ENCODE data around the gene FAM180A.

Gene FAM180A

DNA sequence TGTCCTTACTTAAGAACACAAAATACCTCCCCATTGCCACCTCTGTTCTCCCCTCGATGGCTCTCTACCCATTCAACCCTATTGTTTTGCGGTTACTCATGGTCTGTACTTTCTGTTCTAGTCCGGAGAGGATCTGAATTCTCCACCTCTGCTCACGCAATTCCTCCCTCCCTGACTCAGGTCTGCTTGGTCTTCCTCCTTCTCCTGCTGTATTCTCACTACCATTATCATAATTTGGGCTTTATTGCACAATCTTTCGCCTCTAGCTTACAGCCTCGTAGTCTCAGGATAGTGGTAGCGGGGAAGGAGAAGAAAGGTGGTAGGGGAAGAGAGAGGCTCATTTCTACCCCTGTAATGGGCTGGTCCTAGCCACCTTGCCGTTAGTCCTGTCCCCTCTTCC lies 35.4 kb upstream of the FAM180A start:
- no peak overlapping the region for H3K27ac ChIP-seq (ENCODE audit: low read depth, low read length)
- H3K4ac ChIP-seq (ENCODE audit: low read depth, low read length) = no peak overlapping the region
- H4K91ac ChIP-seq (ENCODE audit: low read depth, low read length) = no peak overlapping the region
- no peaks in the 10 kb centered on the region for H3K79me2 ChIP-seq (ENCODE audit: control insufficient read depth, insufficient read depth, low read length, poor library complexity)
- WGBS (ENCODE audit: extremely low coverage, insufficient coverage, insufficient read length) = no CpG with 5 or more reads among the region's 8 CpGs
- H4K8ac ChIP-seq (ENCODE audit: low read depth, low read length) = peak overlapping the region; percentile 4
- no peak overlapping the region for H2AFZ ChIP-seq (ENCODE audit: insufficient read depth, low read length, poor library complexity)
- no peak overlapping the region for H2BK5ac ChIP-seq (ENCODE audit: low read depth, low read length, poor library complexity)
- H3K14ac ChIP-seq (ENCODE audit: low read length) = no peak overlapping the region
- no peaks in the 10 kb centered on the region for H3K79me1 ChIP-seq (ENCODE audit: low read length)
- no peak overlapping the region for H3K4me2 ChIP-seq (ENCODE audit: low read length)
- DNase-seq = peak in 1 of 2 donors; percentile 74
- no peak overlapping the region for H2AK5ac ChIP-seq (ENCODE audit: low read length)
- peak overlapping the region; percentile 11 for H2BK12ac ChIP-seq (ENCODE audit: low read length)
- no peak overlapping the region for H2BK120ac ChIP-seq (ENCODE audit: insufficient read depth, low read length, poor library complexity)
- H3K18ac ChIP-seq (ENCODE audit: low read length) = no peak overlapping the region
- H3K4me3 ChIP-seq (ENCODE audit: low read depth, low read length) = no peak overlapping the region
- H3K27me3 ChIP-seq (ENCODE audit: insufficient read depth, low read length) = no peaks in the 10 kb centered on the region
- no peaks in the 10 kb centered on the region for H3K36me3 ChIP-seq (ENCODE audit: control insufficient read depth in 1 of 2, insufficient read depth in 2 of 2, low read length in 2 of 2)
- no peak overlapping the region for H3K9ac ChIP-seq (ENCODE audit: low read length)
- H4K12ac ChIP-seq (ENCODE audit: low read depth, low read length) = no peak overlapping the region
- H3K23ac ChIP-seq (ENCODE audit: low read length) = no peak overlapping the region
- H3K9me3 ChIP-seq (ENCODE audit: insufficient read depth, low read depth, low read length) = no peaks in the 10 kb centered on the region
- no peaks in the 10 kb centered on the region for H3K4me1 ChIP-seq (ENCODE audit: control insufficient read depth in 1 of 2, insufficient read depth in 2 of 2, low read length in 2 of 2)

DNA sequence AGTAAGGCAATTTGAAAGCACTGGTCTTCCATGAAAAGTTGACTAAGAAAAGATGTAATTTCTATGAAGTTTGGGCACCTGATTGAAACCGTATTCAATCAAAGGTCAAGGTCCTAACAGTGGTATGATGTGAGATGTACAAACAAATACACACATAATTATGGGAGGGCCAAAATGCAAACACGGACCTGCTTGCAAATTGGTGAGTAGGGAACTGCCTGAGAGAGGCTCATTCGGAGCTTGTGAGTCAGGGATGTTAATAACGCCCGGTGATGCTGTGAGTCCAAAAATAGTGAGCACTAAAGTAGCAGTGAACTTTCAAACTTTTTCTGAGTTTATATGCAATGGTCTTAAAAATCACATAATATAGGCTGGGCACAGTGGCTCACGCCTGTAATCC lies 34.2 kb upstream of the FAM180A start:
- Histone ChIP-seq H2AK5ac (ENCODE audit: low read length) (no peak overlapping the region), H3K23ac (ENCODE audit: low read length) (no peak overlapping the region), H2BK120ac (ENCODE audit: insufficient read depth, low read length, poor library complexity) (no peak overlapping the region), H3K4me1 (ENCODE audit: control insufficient read depth in 1 of 2, insufficient read depth in 2 of 2, low read length in 2 of 2) (no peaks in the 10 kb centered on the region), H3K4ac (ENCODE audit: low read depth, low read length) (no peak overlapping the region), H2BK5ac (ENCODE audit: low read depth, low read length, poor library complexity) (no peak overlapping the region), H2AFZ (ENCODE audit: insufficient read depth, low read length, poor library complexity) (no peak overlapping the region), H3K4me2 (ENCODE audit: low read length) (no peak overlapping the region), H4K8ac (ENCODE audit: low read depth, low read length) (no peak overlapping the region), H3K36me3 (ENCODE audit: control insufficient read depth in 1 of 2, insufficient read depth in 2 of 2, low read length in 2 of 2) (no peaks in the 10 kb centered on the region), H3K9ac (ENCODE audit: low read length) (no peak overlapping the region), H3K27me3 (ENCODE audit: insufficient read depth, low read length) (no peaks in the 10 kb centered on the region), H4K12ac (ENCODE audit: low read depth, low read length) (no peak overlapping the region), H3K14ac (ENCODE audit: low read length) (no peak overlapping the region), H2BK12ac (ENCODE audit: low read length) (no peak overlapping the region), H3K4me3 (ENCODE audit: low read depth, low read length) (no peak overlapping the region), H4K91ac (ENCODE audit: low read depth, low read length) (no peak overlapping the region), H3K27ac (ENCODE audit: low read depth, low read length) (no peak overlapping the region), H3K9me3 (ENCODE audit: insufficient read depth, low read depth, low read length) (no peaks in the 10 kb centered on the region), H3K18ac (ENCODE audit: low read length) (no peak overlapping the region), H3K79me2 (ENCODE audit: control insufficient read depth, insufficient read depth, low read length, poor library complexity) (no peaks in the 10 kb centered on the region), H3K79me1 (ENCODE audit: low read length) (no peaks in the 10 kb centered on the region)
- no peak for DNase-seq
- no CpG with 5 or more reads among the region's 6 CpGs for WGBS (ENCODE audit: extremely low coverage, insufficient coverage, insufficient read length)

DNA sequence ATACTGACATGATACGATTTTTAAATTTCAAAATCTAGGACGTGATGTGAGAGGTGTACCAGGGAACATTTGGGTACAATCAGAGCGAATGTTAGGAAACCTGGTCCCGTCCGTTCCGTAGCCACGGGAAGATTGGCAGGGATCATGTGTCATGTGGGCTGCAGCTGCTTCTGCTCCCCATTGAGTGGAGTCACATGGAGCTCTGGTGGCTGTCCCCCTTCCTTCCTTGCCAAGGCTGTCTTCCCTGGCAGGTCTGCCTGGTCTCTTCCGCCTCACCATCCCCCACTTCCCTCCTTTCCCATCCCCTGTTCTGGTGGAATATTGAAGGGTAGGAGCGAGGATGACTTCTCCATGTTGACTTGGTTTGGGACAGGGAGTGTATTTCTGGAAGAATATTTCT lies 33.8 kb upstream of the FAM180A start:
- no peaks in the 10 kb centered on the region for H3K79me1 ChIP-seq (ENCODE audit: low read length)
- no peak overlapping the region for H2BK12ac ChIP-seq (ENCODE audit: low read length)
- no peak overlapping the region for H4K12ac ChIP-seq (ENCODE audit: low read depth, low read length)
- H3K4me2 ChIP-seq (ENCODE audit: low read length) = no peak overlapping the region
- H3K23ac ChIP-seq (ENCODE audit: low read length) = no peak overlapping the region
- no peak overlapping the region for H2AK5ac ChIP-seq (ENCODE audit: low read length)
- H3K27me3 ChIP-seq (ENCODE audit: insufficient read depth, low read length) = no peaks in the 10 kb centered on the region
- H4K8ac ChIP-seq (ENCODE audit: low read depth, low read length) = no peak overlapping the region
- H3K9ac ChIP-seq (ENCODE audit: low read length) = no peak overlapping the region
- no peak overlapping the region for H3K4ac ChIP-seq (ENCODE audit: low read depth, low read length)
- no peaks in the 10 kb centered on the region for H3K9me3 ChIP-seq (ENCODE audit: insufficient read depth, low read depth, low read length)
- H4K91ac ChIP-seq (ENCODE audit: low read depth, low read length) = no peak overlapping the region
- H3K4me3 ChIP-seq (ENCODE audit: low read depth, low read length) = no peak overlapping the region
- no peak overlapping the region for H3K18ac ChIP-seq (ENCODE audit: low read length)
- no peaks in the 10 kb centered on the region for H3K4me1 ChIP-seq (ENCODE audit: control insufficient read depth in 1 of 2, insufficient read depth in 2 of 2, low read length in 2 of 2)
- no CpG with 5 or more reads among the region's 9 CpGs for WGBS (ENCODE audit: extremely low coverage, insufficient coverage, insufficient read length)
- H3K36me3 ChIP-seq (ENCODE audit: control insufficient read depth in 1 of 2, insufficient read depth in 2 of 2, low read length in 2 of 2) = no peaks in the 10 kb centered on the region
- H3K79me2 ChIP-seq (ENCODE audit: control insufficient read depth, insufficient read depth, low read length, poor library complexity) = no peaks in the 10 kb centered on the region
- DNase-seq = no peak
- H2BK5ac ChIP-seq (ENCODE audit: low read depth, low read length, poor library complexity) = no peak overlapping the region
- no peak overlapping the region for H3K14ac ChIP-seq (ENCODE audit: low read length)
- H2AFZ ChIP-seq (ENCODE audit: insufficient read depth, low read length, poor library complexity) = no peak overlapping the region
- no peak overlapping the region for H3K27ac ChIP-seq (ENCODE audit: low read depth, low read length)
- no peak overlapping the region for H2BK120ac ChIP-seq (ENCODE audit: insufficient read depth, low read length, poor library complexity)

DNA sequence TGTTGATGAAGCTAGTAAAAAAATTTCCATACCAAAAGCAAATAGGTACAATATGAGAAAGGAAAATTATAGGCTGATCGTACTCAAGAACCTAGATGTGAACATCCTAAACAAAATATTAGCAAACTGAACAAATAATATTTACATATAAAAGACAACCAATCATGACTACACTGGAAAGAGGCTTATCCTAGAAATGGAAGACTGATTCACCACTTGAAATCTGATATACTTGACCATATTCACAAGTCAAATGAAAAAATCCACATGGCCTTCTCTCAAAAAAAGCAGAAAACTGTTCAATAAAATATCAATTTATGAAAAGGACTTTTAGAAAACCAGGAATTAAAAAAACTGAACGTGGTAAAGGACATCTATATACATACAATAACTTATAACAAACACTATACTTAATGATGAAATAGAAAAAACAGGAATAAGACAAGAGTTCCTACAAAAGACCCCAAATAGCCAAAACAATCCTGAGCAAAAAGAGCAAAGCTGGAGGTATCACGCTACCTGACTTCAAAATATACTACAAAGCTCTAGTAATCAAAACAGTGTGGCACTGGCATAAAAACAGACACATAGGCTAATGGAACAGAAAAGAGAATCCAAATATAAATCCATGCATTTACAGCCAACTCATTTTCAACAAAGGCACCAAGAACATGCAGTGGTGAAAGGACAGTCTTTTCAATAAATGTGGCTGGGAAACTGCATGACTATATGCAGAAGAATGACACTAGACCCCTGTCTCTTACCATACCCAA lies 29.2 kb upstream of the FAM180A start:
- Histone ChIP-seq H3K4me1 (ENCODE audit: control insufficient read depth in 1 of 2, insufficient read depth in 2 of 2, low read length in 2 of 2) (peaks cover 8 to 9% of the 10 kb centered on the region in 2 experiments), H3K79me1 (ENCODE audit: low read length) (peaks cover 16% of the 10 kb centered on the region), H3K14ac (ENCODE audit: low read length) (no peak overlapping the region), H4K12ac (ENCODE audit: low read depth, low read length) (no peak overlapping the region), H3K36me3 (ENCODE audit: control insufficient read depth in 1 of 2, insufficient read depth in 2 of 2, low read length in 2 of 2) (no peaks in the 10 kb centered on the region), H3K4ac (ENCODE audit: low read depth, low read length) (no peak overlapping the region), H3K23ac (ENCODE audit: low read length) (no peak overlapping the region), H3K27ac (ENCODE audit: low read depth, low read length) (no peak overlapping the region), H2BK12ac (ENCODE audit: low read length) (no peak overlapping the region), H2AK5ac (ENCODE audit: low read length) (no peak overlapping the region), H3K9me3 (ENCODE audit: insufficient read depth, low read depth, low read length) (no peaks in the 10 kb centered on the region), H4K91ac (ENCODE audit: low read depth, low read length) (no peak overlapping the region), H3K79me2 (ENCODE audit: control insufficient read depth, insufficient read depth, low read length, poor library complexity) (no peaks in the 10 kb centered on the region), H2BK120ac (ENCODE audit: insufficient read depth, low read length, poor library complexity) (no peak overlapping the region), H2BK5ac (ENCODE audit: low read depth, low read length, poor library complexity) (no peak overlapping the region), H3K9ac (ENCODE audit: low read length) (no peak overlapping the region), H3K4me3 (ENCODE audit: low read depth, low read length) (no peak overlapping the region), H3K18ac (ENCODE audit: low read length) (no peak overlapping the region), H3K4me2 (ENCODE audit: low read length) (no peak overlapping the region), H2AFZ (ENCODE audit: insufficient read depth, low read length, poor library complexity) (no peak overlapping the region), H4K8ac (ENCODE audit: low read depth, low read length) (no peak overlapping the region), H3K27me3 (ENCODE audit: insufficient read depth, low read length) (no peaks in the 10 kb centered on the region)
- no peak for DNase-seq
- no CpG with 5 or more reads among the region's 3 CpGs for WGBS (ENCODE audit: extremely low coverage, insufficient coverage, insufficient read length)
